Fibroblast of lung (primary cell): ENCODE data around the gene BYSL. TPM values are rescaled to one million over a fixed set of nuclear protein-coding genes. Genes with fewer than 3 reads are reported as not detected.

ENCODE experiments used
- DNase-seq, 2 donors: peaks; one replicate each; pipeline versions ENCODE4 v3.0.0 to v3.0.0-alpha.2; 2010; ENCODE audit warnings: low read depth in 2 of 2
- H2AFZ ChIP-seq: 2 replicates; pipeline ENCODE4 v1.5.1; 2012; ENCODE audit warnings: low read length, control low read depth, inconsistent platforms
- H3K27ac ChIP-seq: 2 replicates; pipeline ENCODE4 v1.5.1; 2011; ENCODE audit warnings: low read length, control low read depth; ENCODE audit not compliant: insufficient read depth
- H3K27me3 ChIP-seq: 2 replicates; pipeline ENCODE4 v1.5.1; 2011; ENCODE audit warnings: mild to moderate bottlenecking, low read length; ENCODE audit not compliant: control insufficient read depth, insufficient read depth
- H3K36me3 ChIP-seq: 2 replicates; pipeline ENCODE4 v1.5.1; 2011; ENCODE audit warnings: low read length; ENCODE audit not compliant: control insufficient read depth, insufficient read depth
- H3K4me1 ChIP-seq: 2 replicates; pipeline ENCODE4 v1.5.1; 2011; ENCODE audit warnings: low read length; ENCODE audit not compliant: control insufficient read depth, insufficient read depth; ENCODE audit errors: extremely low read depth
- H3K4me2 ChIP-seq: 2 replicates; pipeline ENCODE4 v1.5.1; 2011; ENCODE audit warnings: low read length, control low read depth; ENCODE audit not compliant: insufficient read depth; ENCODE audit errors: extremely low read depth
- H3K4me3 ChIP-seq, 4 experiments: fragments of 200-600 bp in 1 of 4; sonication (generic) in 1 of 4; replicated peaks in 1 of 4; 2 replicates each; pipeline ENCODE4 v1.5.1; 2011 to 2016; ENCODE audit warnings: low read length in 4 of 4, low read depth in 3 of 4, mild to moderate bottlenecking in 3 of 4, control low read depth in 2 of 4, inconsistent platforms in 1 of 4, mixed read lengths in 1 of 4; ENCODE audit not compliant: insufficient read depth in 1 of 4; ENCODE audit errors: control extremely low read depth in 1 of 4
- H3K79me2 ChIP-seq: 2 replicates; pipeline ENCODE4 v1.5.1; 2012; ENCODE audit warnings: mild to moderate bottlenecking, low read length, inconsistent platforms; ENCODE audit not compliant: control insufficient read depth, insufficient read depth
- H3K9ac ChIP-seq: 2 replicates; pipeline ENCODE4 v1.5.1; 2011; ENCODE audit warnings: mild to moderate bottlenecking, low read length, control low read depth; ENCODE audit not compliant: insufficient read depth
- H3K9me3 ChIP-seq: 2 replicates; pipeline ENCODE4 v1.5.1; 2012; ENCODE audit warnings: low read depth, low read length; ENCODE audit not compliant: control insufficient read depth, insufficient read depth
- H4K20me1 ChIP-seq: 2 replicates; pipeline ENCODE4 v1.5.1; 2011; ENCODE audit warnings: low read length; ENCODE audit not compliant: control insufficient read depth, insufficient read depth; ENCODE audit errors: extremely low read depth
- CTCF ChIP-seq, 2 donors: IDR thresholded peaks in 1 of 2; conservative IDR thresholded peaks in 1 of 2; 1 replicate in 1 of 2; 2 replicates in 1 of 2; pipeline ENCODE4 v1.5.1; 2011 to 2012; ENCODE audit warnings: low read length in 2 of 2, control low read depth in 1 of 2, inconsistent platforms in 1 of 2, low read depth in 1 of 2, mild to moderate bottlenecking in 1 of 2
- EZH2 ChIP-seq: IDR thresholded peaks from 2 replicates; pipeline ENCODE4 v1.5.1; 2012; ENCODE audit warnings: low read length, control low read depth, mild to moderate bottlenecking; ENCODE audit errors: missing control alignments
- polyA plus RNA-seq, 2 donors: library from polyadenylated mRNA; depleted of rRNA in 1 of 2; stranded (reverse) in 1 of 2; unstranded in 1 of 2; fragments of >200 nt; gene quantifications; 2 replicates each; pipeline ENCODE4 v1.2.1, GENCODE V29; 2011 to 2012; ENCODE audit warnings: missing spikeins in 1 of 2
- total RNA-seq: library from RNA; depleted of rRNA; stranded (reverse); fragments of >200 nt; gene quantifications from 2 replicates; pipeline ENCODE4 v1.2.1, GENCODE V29; 2014

Gene BYSL
- total and polyA plus RNA-seq, 2 donors (not counting 1 experiment from before 2014, with no cell fraction given): 11.3 to 13.7 TPM

DNA sequence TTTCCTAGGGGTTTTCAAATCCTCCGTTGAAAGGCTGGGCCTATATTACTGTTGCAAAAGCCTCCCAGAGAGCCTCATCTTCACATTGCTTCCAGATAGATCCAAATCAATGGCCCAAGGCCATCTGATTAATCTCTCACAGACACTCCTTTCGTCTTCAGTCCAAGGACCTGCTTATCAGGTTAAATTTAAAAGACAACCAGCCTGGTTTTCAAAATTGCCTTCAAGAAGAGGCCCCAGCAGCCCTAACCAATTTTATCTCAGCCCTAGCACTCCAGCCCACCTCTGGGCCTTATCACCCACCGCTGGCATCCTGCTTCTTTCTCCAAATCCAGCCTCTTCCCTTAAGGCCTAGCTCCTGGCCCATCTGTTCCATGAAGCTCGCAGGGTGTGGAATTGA is 35.8 kb downstream of the BYSL start:
- Histone ChIP-seq H2AFZ (no peak overlapping the region), H3K4me1 (no peaks in the 10 kb centered on the region), H3K9ac (no peak overlapping the region), H3K4me2 (no peak overlapping the region), H3K9me3 (no peaks in the 10 kb centered on the region), H4K20me1 (no peaks in the 10 kb centered on the region), H3K27ac (no peak overlapping the region), H3K4me3 (no peak overlapping the region), H3K36me3 (no peaks in the 10 kb centered on the region), H3K79me2 (no peaks in the 10 kb centered on the region), H3K27me3 (no peaks in the 10 kb centered on the region)
- DNase-seq: no peak
- TF ChIP-seq EZH2 (no peak), CTCF (conservative IDR thresholded peaks at IDR 0.05 in 1 of 2, IDR thresholded peaks at IDR 0.05 in 1 of 2; ENCODE audit: low read depth in 1 of 2, low read length in 2 of 2) (no peak)

DNA sequence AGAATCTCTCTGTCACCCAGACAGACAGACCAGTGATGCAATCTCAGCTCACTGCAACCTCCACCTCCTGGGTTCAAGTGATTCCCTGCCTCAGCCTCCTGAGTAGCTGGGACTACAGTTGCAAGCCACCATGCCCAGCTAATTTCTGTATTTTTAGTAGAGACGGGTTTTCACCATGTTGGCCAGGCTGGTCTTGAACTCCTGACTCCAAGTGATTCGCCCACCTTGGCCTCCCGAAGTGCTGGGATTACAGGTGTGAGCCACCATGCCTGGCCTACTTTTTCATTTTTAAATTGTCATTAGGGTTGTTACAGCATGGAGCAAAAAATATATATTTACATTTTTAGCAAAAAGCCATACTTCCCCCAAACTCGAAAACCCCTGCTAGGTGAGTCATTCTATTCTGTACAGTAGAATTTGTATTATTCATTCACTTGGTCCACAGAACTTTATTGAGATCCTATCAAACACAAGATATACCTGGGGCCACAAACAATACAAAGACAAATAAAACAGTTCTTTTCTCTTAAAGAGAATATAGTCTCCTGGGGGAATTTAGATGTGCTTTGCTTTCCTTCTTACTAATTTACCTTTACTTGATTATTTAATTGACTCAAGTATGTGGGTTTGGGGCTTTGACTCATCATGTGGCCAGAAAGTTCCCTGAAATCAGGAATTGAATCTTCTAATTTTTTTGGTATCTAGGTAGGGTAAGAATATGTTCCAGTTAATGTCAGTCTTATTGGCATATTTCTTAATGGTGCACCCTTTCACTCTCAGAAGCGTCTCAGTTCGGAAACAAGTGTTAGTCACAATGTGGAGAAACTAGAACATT is 36.9 kb downstream of the BYSL start:
- H3K79me2 ChIP-seq: no peaks in the 10 kb centered on the region
- TF ChIP-seq EZH2 (no peak), CTCF (conservative IDR thresholded peaks at IDR 0.05 in 1 of 2, IDR thresholded peaks at IDR 0.05 in 1 of 2; ENCODE audit: low read depth in 1 of 2, low read length in 2 of 2) (no peak)
- no peaks in the 10 kb centered on the region for H3K9me3 ChIP-seq
- no peak overlapping the region for H2AFZ ChIP-seq
- H3K4me1 ChIP-seq: no peaks in the 10 kb centered on the region
- no peaks in the 10 kb centered on the region for H3K27me3 ChIP-seq
- no peak overlapping the region for H3K4me2 ChIP-seq
- no peak overlapping the region for H3K27ac ChIP-seq
- H3K9ac ChIP-seq: no peak overlapping the region
- H3K36me3 ChIP-seq: no peaks in the 10 kb centered on the region
- no peak overlapping the region for H3K4me3 ChIP-seq
- H4K20me1 ChIP-seq: no peaks in the 10 kb centered on the region
- DNase-seq: no peak

- Histone ChIP-seq H3K27me3 (no peaks in the 10 kb centered on the region), H3K4me3 (no peak overlapping the region), H3K9me3 (no peaks in the 10 kb centered on the region), H3K4me2 (no peak overlapping the region), H3K4me1 (no peaks in the 10 kb centered on the region), H4K20me1 (no peaks in the 10 kb centered on the region), H3K27ac (no peak overlapping the region), H3K36me3 (no peaks in the 10 kb centered on the region), H3K9ac (no peak overlapping the region), H3K79me2 (no peaks in the 10 kb centered on the region), H2AFZ (no peak overlapping the region)
- TF ChIP-seq EZH2 (no peak), CTCF (conservative IDR thresholded peaks at IDR 0.05 in 1 of 2, IDR thresholded peaks at IDR 0.05 in 1 of 2; ENCODE audit: low read depth in 1 of 2, low read length in 2 of 2) (no peak)
- DNase-seq: no peak
These were observed 38.7 kb downstream of the BYSL start for GRCh38 chr6:41960028-41960427.
